GM19372 (cell line): ENCODE results near the gene BMAL1.
"Not testable (repeated sequence)": the region's sequence is repeated elsewhere in the genome, so short reads cannot be mapped to it uniquely, and the experiment has no call there.

ENCODE experiments used
- ATAC-seq: cut with Tn5 transposase; IDR thresholded peaks from one replicate; pipeline ENCODE4 v1.9.1; 2021; ENCODE audit warnings: mild to moderate bottlenecking, low read depth, moderate library complexity; ENCODE audit not compliant: unreplicated experiment

The BMAL1 gene

GRCh38 chr11:13368041-13368446 is 90.5 kb downstream of the BMAL1 start:
- no peak for ATAC-seq

GRCh38 chr11:13373216-13373615 is 95.6 kb downstream of the BMAL1 start:
- ATAC-seq, result no peak

GRCh38 chr11:13375798-13376197 is 98.2 kb downstream of the BMAL1 start:
- no peak for ATAC-seq

- no peak for ATAC-seq
Observed at GRCh38 chr11:13376402-13376801, 98.8 kb downstream of the BMAL1 start.

GRCh38 chr11:13376838-13377237 is 99.2 kb downstream of the BMAL1 start:
- no peak for ATAC-seq

GRCh38 chr11:13378316-13378715 is 100.7 kb downstream of the BMAL1 start:
- ATAC-seq, result no peak

GRCh38 chr11:13380731-13381130 is 103.1 kb downstream of the BMAL1 start:
- no peak for ATAC-seq

- ATAC-seq, result no peak
Observed at GRCh38 chr11:13382751-13383150, 105.2 kb downstream of the BMAL1 start.

GRCh38 chr11:13384908-13385640 is 107.5 kb downstream of the BMAL1 start:
- ATAC-seq, result no peak

- ATAC-seq, result no peak
Observed at GRCh38 chr11:13386567-13386966, 109.0 kb downstream of the BMAL1 start.

- no peak for ATAC-seq
Observed at GRCh38 chr11:13388741-13389140, 111.2 kb downstream of the BMAL1 start.

- ATAC-seq, result no peak
Observed at GRCh38 chr11:13391217-13391616, 113.6 kb downstream of the BMAL1 start.

- ATAC-seq, result not testable (repeated sequence)
Observed at GRCh38 chr11:13398335-13398734, 120.7 kb downstream of the BMAL1 start.

GRCh38 chr11:13405220-13405619 is 127.6 kb downstream of the BMAL1 start:
- ATAC-seq, result no peak

GRCh38 chr11:13415201-13415600 is 137.6 kb downstream of the BMAL1 start:
- ATAC-seq, result no peak

- no peak for ATAC-seq
Observed at GRCh38 chr11:13421561-13421960, 144.0 kb downstream of the BMAL1 start.

- ATAC-seq, result no peak
Observed at GRCh38 chr11:13423372-13423771, 145.8 kb downstream of the BMAL1 start.

GRCh38 chr11:13427440-13427839 is 149.8 kb downstream of the BMAL1 start:
- ATAC-seq, result no peak

- no peak for ATAC-seq
Observed at GRCh38 chr11:13429288-13429687, 151.7 kb downstream of the BMAL1 start.

GRCh38 chr11:13429836-13430235 is 152.2 kb downstream of the BMAL1 start:
- ATAC-seq, result no peak

GRCh38 chr11:13433437-13433836 is 155.8 kb downstream of the BMAL1 start:
- ATAC-seq, result no peak
